Urothelium cell line (cell line): ENCODE results near the gene TBL1Y.
"Not testable (repeated sequence)": the region's sequence is repeated elsewhere in the genome, so short reads cannot be mapped to it uniquely, and the experiment has no call there.

Experiments
- DNase-seq: peaks from one replicate; pipeline ENCODE4 v3.0.0; 2011; ENCODE audit warnings: low spot score, mixed read lengths
- FAIRE-seq: peaks from 2 replicates; lab custom pipeline; 2011; peaks lifted over from hg19 to GRCh38; lab: Jason Lieb, UNC

TBL1Y gene

DNA sequence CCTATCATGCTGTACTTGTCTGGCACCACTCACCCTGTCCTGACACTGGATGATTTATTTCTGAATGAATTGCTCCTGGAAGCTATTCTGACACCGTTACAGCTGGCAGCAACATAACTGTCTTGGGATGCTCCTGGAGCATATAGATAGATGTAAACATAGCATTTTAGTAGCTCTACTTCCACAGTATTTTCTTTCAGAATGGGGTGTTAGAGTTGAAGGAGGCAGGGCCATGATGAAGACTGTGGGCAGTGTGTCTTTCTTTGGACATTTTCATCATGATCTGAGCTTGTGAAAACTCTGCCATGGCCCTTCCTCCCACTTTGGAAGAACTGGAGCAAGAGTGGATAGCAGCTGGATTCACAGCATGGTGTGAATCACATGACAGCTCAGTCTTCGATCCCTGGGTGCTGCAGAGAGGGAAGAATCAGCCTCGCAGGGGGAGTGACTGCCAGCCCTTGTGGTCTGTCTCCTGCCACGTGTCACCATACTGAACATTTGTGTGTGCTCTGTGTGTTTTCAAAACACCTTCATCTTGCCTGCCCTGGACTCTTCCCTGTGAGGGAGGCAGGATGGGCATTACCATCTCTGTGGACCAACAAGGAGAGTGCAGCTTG lies 61.9 kb downstream of the TBL1Y start:
- DNase-seq (no peak), FAIRE-seq (no peak)

DNA sequence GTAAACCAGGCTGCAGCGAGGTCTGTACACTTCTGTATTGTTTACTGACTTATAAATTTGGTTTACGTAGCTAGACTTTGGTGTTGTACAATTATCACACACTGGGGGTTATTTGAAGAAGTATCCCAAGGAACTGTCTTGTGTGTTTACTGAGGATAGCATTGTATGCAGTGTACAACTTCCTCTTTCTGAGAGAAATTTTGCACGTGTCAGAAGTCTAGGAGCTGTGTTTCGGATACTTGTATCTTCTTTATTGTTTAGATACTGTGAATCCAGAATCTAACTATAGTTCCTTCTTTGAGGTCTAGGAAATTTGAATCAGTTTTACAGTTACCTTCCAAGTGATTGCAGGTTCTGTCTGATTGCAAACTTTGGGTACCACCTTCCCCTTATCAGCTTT lies 64.5 kb downstream of the TBL1Y start:
- DNase-seq (no peak), FAIRE-seq (no peak)

DNA sequence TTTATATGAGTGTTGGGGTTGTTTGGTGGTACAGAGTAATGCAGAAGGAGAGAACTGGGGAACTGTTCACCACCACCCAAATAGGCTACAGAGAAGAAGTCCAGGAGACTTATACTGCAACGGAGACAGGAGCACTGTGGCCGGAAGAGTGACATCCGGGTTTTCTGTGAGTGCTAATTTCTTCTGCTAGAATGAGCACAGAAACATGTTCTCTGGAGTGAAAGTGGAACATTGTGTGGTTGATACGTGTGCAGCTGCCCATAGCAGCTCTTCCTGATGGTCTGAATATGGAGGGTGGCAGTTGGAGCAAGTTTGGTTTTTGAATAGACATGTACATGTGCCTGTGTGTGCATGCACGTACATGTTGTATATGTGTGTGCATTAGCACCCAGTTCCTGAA lies 67.3 kb downstream of the TBL1Y start:
- DNase-seq (no peak), FAIRE-seq (no peak)

DNA sequence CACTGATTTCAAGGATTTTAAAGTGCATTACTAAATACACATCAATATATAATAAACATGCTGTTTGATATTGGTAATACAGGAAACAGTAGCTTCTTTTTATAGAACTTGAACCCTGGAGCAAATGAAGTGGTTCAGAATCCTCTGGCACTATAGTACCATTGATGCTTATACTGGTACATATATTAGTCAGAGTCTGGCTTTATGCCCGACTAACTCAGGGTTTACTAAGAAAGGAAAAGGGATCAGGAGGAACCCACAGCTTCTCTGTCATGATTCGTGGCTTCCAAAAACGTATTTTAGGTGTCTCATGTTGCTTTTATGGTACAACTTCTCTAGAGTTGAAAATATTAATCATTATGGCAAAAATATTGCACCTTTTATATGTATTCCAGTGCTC lies 72.7 kb downstream of the TBL1Y start:
- DNase-seq (no peak), FAIRE-seq (no peak)

DNA sequence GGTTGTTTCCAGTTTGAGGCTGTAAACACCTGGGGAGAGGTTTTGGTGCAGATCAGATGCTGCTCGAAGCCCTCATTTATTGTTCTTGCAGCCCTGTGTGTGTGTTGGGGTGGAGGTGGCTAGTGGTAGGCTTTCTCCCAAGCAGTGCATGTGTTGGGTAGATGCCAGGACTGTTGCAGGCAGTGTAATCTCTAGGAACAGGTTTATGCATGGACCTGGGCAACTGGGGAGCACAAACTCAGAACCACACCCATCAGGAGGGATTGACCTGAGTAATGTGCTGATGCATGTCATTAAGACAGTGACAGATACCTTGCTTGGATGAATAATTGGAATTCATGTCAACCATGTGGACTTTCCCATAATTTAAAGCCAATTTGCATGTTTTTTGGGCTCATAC lies 77.3 kb downstream of the TBL1Y start:
- FAIRE-seq = no peak
- no peak for DNase-seq

DNA sequence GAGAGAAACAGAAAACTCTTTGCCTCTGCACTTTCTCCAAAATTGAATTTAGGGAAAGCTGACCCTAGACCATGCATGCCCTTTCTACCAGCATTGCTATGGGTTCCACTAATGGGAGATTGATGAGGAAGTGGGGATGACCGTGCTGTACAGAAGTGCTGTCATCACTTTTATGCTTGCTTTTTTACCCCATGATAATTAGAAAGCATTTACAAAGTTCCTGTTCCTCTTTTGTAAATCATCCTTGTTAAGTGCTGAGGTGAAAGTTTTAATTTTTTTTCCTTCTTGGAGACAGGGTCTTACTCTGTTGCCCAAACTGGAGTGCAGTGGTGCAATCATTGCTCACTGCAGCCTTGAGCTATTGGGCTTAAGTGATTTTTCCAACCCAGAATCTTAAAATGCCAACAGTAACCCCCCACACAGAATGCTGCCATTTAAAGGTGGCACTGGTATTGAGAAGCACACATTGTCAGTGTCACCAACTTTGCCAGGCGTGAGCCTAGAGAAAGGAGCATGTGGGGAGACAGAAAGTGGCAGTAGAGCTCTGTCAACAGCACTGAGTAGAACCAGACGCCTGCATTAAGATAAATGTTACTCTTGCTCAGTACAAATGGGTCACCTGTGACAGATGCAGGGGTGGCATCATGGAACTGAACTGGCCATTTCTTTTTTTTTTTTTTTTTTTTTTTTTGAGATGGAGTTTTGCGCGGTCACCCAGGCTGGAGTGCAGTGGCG lies 79.6 kb downstream of the TBL1Y start:
- DNase-seq (no peak), FAIRE-seq (no peak)

DNA sequence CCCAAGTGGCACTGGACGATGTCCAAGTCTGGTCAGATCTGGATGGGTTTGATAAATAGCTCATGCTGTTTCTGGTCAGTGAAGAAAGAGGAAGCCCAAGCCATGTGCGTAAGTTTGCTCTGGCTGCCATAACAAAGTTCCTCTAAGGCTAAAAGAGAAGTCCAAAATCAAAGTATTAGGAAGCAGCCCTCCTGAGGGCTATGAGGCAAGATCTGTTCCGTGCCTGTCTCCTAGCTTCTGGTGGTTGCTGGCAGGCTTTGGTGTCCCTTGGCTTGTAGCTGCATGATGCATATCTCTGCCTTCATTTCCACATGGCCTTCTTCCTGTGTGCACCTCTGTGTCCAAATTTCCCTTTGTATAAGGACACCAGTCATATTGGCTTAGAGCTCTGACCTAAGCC lies 81.5 kb downstream of the TBL1Y start:
- FAIRE-seq = no peak
- no peak for DNase-seq

DNA sequence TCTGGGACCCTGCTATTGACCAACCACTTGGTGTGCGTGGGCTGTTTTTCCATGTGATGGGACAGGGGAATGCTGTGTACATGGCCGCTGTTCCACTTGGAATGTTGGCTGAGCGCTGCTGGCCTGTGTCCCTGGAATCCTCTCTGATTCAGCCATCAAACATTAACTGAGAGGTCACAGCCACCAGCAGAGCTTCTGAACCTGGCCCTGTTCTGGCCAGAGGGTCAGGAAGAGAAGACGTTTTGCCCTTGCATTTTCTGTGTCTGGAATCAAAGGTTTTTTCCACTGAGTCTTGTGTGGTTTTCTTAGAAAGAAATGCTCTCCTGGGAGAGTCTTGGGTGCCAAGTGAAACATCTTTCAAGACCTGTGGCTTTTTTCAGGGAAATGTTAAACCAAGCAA lies 85.5 kb downstream of the TBL1Y start:
- FAIRE-seq = no peak

DNA sequence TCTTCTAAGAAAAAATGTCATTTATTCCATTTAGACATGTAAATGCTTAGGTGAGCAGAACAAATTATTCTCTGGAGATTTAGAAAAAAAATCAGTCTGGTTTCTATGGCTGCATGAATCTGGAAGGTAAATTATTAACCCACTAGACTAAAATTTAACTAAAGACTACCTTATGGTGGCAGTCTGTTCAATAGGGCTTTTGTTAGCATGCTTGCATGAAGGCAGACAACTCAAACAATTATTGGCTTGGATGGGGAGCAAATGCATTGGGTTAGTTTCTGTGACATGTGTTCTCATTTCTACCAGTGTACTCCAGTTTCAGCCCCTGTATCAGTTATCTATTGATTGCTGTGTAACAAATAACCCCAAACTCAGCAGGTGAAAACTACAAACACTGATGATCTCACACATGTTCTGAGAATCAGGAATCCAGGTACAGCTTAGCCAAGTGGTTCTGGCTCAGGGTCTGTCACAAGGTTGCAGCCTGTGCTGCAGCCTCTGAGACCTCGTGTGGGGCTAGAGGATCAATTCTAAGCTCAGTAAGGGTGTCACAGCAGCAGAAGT lies 87.1 kb downstream of the TBL1Y start:
- FAIRE-seq (no peak), DNase-seq (no peak)

More for the DNA sequence above, 85.5 kb downstream of the TBL1Y start:
- no peak for DNase-seq

DNA sequence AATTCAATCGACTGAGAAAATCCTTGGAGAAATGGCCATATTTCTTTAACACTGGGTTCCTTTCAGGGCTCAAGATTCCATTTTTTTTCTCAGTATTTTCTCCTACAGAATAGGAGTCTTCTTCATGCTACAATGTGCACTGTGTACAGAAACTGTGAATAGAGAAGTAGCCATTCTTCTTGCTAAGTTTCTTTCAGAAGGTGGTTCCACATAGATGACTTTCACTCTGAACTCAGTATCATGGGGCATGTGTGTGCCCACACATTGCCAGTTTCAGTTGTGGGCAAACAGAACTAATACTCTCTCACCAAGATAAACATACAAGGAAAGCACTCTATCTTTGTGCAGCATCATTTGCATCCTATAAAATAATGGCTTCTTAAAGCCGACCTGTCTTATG lies 89.4 kb downstream of the TBL1Y start:
- no peak for FAIRE-seq
- DNase-seq = no peak

DNA sequence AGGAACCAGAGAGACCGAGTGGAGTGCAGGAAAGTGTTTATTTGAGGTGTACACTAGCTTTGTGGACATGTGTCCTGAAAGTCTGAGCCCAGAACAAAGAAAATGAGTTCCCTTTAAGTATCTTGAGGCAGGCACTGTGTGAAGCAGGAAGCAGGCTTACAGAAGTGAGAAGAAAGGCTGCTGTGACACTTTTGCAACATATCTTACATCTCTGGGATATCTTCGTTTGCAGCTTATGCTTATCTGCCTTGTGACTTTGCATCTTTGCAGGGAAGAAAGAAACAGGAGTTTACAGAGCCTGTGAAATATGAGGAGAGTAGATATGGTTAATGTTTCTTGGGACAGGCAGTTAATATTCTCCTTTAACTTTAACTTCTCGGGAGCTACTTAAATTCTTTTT lies 92.1 kb downstream of the TBL1Y start:
- no peak for FAIRE-seq
- no peak for DNase-seq

DNA sequence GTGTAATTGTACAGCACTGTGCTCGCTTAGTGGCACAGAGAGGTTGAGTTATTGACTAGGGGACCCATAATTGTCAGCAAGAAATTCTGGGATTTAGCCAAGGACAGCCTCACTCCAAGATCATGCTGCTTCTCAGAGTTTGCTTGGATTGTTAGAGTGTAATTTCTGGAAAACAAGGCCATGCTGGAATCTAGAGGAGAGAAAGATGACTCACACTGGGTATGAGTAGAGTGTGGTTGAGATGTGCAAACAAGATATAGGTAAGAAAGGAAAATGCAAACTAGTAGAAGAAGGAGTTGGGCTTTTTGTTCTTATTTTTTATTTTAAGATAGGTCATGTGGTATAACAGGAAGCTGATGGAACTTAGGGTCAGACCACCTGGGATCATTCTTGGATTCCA lies 97.4 kb downstream of the TBL1Y start:
- DNase-seq = no peak
- FAIRE-seq = no peak

DNA sequence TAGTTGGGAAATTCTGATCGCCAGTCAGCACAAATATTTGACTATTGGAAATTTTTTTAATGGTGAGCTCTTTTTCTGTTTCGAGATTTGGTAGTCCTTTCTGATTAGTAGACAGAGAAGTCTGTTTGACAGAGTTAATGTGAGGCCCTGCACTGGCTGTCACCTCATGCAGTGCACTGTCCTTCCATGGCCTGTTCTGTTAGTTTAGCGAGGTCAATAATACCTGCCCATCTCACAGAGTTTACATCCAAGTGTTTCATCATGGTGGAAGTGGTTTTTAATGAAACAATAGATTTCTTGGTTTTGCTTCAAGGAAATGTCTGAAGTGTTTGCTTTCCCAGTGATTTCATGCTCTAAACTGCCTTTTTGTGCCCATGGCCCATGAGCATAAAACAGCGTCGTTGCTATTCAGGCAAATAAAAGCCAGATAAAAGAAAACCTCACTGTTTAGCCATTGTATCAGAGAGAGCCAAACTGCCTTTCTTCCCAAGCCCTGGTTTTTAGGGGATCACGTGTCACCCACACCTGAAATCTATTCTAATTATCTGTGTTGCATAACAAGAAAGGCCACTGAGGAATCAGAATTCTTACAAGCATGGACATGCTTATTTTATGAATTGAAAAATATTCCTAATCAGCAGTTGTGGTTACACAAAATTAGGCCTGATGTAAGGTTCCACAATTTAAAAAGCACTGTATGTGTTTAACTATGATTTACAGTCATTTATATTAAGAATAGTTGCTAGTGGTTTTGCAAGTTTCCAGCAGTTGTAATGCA lies 98.3 kb downstream of the TBL1Y start:
- no peak for DNase-seq
- no peak for FAIRE-seq

DNA sequence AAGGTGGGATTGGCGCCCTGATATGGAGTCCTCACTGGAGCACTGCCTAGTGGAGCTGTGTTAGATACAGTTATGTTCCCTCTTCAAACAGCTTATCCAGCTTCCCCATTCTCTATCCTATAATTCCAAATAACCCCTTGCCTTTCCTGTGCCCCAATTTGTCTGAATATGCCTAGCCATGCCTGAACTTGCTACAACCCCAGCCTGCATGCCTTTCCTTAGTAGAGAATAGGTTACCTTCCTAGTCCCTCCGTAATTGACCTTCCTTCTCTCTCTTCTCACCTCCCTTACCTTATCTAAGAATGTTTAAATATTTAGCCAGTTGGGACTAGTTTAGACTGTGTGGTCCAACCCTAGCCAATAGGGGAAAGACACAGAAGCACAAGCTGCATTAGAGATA lies 102.6 kb downstream of the TBL1Y start:
- DNase-seq = no peak

DNA sequence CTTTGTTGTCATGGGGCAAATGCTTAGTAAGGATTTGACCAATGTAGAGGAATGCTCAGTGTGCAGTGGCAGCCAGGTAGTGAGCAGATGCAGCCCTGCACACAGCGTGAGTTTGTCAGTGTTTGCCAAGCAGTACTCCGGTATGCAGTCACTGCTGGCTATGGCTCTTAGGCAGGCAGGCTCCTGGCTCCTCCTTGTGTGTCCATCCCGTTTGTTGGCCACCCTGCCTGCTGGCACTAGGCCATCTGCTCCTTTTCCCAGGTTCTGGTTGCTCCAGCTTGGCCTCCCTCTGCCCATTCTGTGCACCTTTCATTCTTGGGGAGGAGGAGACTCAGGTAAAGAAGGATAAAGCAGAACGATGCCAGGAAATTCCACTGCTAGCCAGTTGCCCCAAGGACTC lies 106.0 kb downstream of the TBL1Y start:
- DNase-seq = no peak
- FAIRE-seq = no peak

More for the DNA sequence above, 102.6 kb downstream of the TBL1Y start:
- FAIRE-seq = no peak

DNA sequence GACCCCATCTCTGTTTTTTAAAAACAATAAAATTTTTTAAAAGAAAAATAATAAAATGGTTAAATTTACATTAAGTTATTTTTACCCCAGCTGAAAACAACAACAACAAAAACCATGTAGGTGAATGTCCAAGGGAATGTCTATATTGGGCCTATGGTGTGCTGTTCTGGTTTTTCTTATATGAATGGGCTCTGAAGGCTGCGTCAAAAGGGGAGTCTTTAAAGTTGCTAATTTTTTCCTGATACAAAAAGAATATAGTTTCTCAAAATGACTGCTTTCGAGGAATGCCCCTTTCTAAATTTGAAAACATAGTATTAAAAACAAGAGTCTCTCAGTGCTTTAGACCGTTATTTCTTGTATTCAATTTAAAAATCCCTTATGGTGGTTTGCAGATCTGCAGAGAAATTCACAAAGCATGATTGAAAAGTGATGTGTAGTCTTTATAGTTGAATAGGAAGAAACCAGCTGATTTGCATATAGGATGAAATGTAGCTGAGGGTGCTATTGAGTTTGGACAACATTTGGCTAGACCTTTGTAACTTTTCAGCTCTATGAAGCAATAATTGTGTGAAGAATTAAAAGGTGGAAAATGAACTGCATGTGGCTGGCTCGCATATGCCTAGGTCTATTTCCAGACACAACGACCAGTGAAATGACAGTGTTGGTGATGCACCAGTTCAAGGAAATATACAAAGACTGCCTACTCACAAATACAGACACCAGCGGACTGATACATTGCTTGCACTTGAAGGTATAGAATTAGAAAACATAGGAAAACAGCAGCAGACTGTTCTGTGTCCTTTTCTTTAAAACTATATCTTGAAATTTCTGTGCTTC lies 107.0 kb downstream of the TBL1Y start:
- no peak for DNase-seq
- FAIRE-seq = no peak

DNA sequence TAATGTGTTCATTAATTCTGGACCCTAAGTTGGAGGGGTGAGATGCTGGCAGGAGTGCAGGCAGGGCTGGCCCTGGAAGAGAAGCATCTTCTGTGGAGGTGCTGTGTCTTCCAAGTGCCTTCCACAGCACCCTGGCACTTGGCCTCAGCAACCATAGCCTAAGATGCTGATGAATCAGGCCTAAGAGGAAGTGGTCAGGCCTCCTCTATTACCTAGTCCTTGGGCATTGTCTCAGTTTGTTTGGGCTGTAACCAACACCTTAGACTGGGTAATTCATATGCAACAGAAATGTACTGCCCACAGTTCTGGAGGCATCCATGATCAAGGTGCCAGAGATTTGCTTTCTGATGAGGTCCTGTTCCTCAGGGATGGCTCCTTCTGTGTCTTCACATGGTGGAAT lies 128.5 kb downstream of the TBL1Y start:
- DNase-seq (no peak), FAIRE-seq (no peak)

DNA sequence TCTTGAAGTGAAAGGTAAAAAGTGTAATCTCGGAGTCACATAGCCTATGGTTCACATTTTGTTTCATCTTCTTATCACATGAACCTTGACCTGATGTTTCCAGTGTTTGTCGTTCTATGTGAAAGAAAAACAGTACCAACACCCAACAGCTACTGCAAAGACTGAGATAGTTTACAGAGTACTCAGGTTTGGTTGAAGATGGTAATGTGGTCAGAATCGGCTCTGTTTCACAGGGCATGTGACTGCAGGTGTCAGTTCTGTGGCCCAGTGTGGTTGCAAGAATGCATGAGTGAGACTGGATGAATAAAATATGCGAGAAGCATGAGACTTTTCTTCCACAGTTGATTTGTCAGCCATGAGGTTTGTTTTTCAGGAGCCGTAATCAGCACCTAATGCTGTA lies 130.2 kb downstream of the TBL1Y start:
- DNase-seq (no peak), FAIRE-seq (no peak)

DNA sequence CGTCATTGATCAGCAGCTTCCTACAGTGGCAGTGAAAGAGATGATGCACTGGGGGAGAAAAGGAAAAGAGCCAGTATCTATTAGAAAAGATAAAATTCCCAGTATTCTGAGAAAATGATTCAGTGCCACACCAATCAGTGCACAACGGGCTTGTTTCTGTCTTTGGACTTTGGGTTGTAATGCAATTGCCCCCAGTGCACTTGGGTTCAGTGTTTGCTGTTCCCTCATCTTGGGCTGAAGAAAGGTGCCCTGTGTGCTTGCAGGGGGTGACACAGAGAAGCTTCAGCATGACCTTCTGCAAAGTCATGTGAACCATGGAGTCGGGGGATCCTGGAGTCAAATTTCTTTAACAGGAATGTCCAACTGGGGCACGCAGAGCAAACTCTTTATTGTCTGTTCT lies 131.5 kb downstream of the TBL1Y start:
- no peak for FAIRE-seq
- no peak for DNase-seq

DNA sequence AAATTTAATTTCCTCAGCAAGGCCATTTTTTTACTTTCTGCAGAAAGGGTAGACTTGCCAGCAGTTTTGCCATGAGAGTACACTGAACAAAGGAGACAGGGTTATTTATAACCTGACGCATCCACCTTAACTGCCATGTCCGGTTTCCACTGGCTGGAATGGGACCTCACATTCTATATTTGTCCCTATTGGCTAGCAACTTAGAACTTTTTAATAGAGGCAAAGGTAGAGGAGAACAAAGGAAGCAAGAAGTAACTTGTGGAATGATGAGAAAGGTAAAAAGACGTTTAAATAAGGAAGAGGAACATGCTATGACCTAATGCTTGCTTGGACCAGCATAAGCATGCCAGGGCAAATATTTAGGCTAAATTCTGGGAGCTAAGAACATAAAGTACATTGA lies 142.0 kb downstream of the TBL1Y start:
- not testable (repeated sequence) for FAIRE-seq, DNase-seq

DNA sequence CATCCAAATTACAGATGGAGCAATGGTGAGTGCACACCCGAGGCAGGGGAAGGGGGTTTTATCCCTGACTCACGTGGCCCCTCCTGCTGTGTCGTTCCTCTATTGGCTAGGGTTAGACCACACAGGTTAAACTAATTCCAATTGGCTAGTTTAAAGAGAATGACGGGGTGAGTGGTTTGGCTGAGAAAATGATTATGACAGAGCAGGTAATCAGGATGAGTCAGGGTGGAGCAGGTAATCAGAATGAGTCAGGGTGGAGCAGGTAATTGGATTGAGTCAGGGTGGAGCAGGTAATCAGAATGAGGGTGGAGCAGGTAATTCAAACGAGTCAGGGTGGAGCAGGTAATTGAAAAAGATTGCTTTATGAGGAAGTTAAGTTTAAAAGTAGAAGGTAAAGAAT lies 146.4 kb downstream of the TBL1Y start:
- FAIRE-seq (no peak), DNase-seq (no peak)
